HCT116 (cell line): ENCODE results near the gene GGT5. TPM values are rescaled to one million over a fixed set of nuclear protein-coding genes. Genes with fewer than 3 reads are reported as not detected.
A peak's percentile ranks its signal among the peaks of the same experiment; 100 is the strongest.
"Not testable (repeated sequence)": the region's sequence is repeated elsewhere in the genome, so short reads cannot be mapped to it uniquely, and the experiment has no call there.

ENCODE experiments used
- ATAC-seq: fragments of 200-7000 bp; cut with Tn5 transposase; 2 replicates; pipeline ENCODE4 v1.9.1; 2020; ENCODE audit warnings: mild to moderate bottlenecking, moderate library complexity
- BruUV-seq: library from RNA; stranded (reverse); fragments of 400-500 nt; replicated peaks from 2 replicates; lab custom pipeline; 2021; lab: Mats Ljungman, UMichigan
- CTCF ChIA-PET: fragments of 300-600 bp; sonication (Branson Sonifier 250); formaldehyde crosslinking; loops from one replicate; lab custom pipeline; 2021; ENCODE audit warnings: antibody characterized with exemption; lab: Charles Lee
- POLR2A ChIA-PET: fragments of 300-600, 350-600 bp; sonication (Branson Sonifier 250); formaldehyde crosslinking; loops from one replicate; lab custom pipeline; 2021; ENCODE audit warnings: antibody characterized with exemption; lab: Charles Lee
- RAD21 ChIA-PET, 2 experiments: fragments of 300-600 bp; sonication (Branson Sonifier 250); formaldehyde crosslinking; loops; one replicate each; lab custom pipeline; 2023; ENCODE audit warnings: low total read pairs in 2 of 2; ENCODE audit not compliant: uncharacterized antibody in 2 of 2, unreplicated experiment in 2 of 2, low non-redundant PET in 1 of 2; lab: Charles Lee
- DNase-seq: peaks from one replicate; pipeline ENCODE4 v3.0.0-alpha.2; 2010; ENCODE audit warnings: low read depth, low spot score
- H2AFZ ChIP-seq: fragments of 200-600 bp; shearing (Covaris generic), sonication (generic); 2 replicates; pipeline ENCODE4 v1.6.1; 2017; ENCODE audit warnings: low read depth, mixed run types, mixed read lengths, antibody characterized with exemption, low read length; ENCODE audit not compliant: poor library complexity, severe bottlenecking
- H3K27ac ChIP-seq: 2 replicates; pipeline ENCODE4 v1.5.1; 2012; ENCODE audit warnings: low read depth, low read length
- H3K27me3 ChIP-seq: fragments of 200-600 bp; sonication (generic); 2 replicates; pipeline ENCODE4 v1.6.1; 2016; ENCODE audit warnings: mixed run types, low read length, mixed read lengths; ENCODE audit not compliant: insufficient read depth
- H3K36me3 ChIP-seq, 2 experiments: fragments of 200-500 bp in 1 of 2; fragments of 200-600 bp in 1 of 2; sonication (Bioruptor generic) in 1 of 2; sonication (generic) in 1 of 2; 2 replicates each; pipeline versions ENCODE4 v1.5.1 to v1.6.1; 2014 to 2016; ENCODE audit warnings: low read length in 2 of 2, inconsistent platforms in 1 of 2, mixed read lengths in 1 of 2, mixed run types in 1 of 2; ENCODE audit not compliant: insufficient read depth in 2 of 2, control insufficient read depth in 1 of 2
- H3K4me1 ChIP-seq, 2 experiments: fragments of 200-600 bp in 1 of 2; sonication (generic) in 1 of 2; 2 replicates each; pipeline versions ENCODE4 v1.5.1 to v1.6.1; 2012 to 2017; ENCODE audit warnings: low read length in 2 of 2, inconsistent platforms in 1 of 2, mild to moderate bottlenecking in 1 of 2, mixed read lengths in 1 of 2, mixed run types in 1 of 2, moderate library complexity in 1 of 2; ENCODE audit not compliant: insufficient read depth in 2 of 2, control insufficient read depth in 1 of 2
- H3K4me2 ChIP-seq: fragments of 200-600 bp; sonication (generic); 2 replicates; pipeline ENCODE4 v1.6.1; 2017; ENCODE audit warnings: mixed run types, low read length, mixed read lengths
- H3K4me3 ChIP-seq, 2 experiments: fragments of 200-600 bp in 1 of 2; sonication (generic) in 1 of 2; replicated peaks in 1 of 2; 2 replicates each; pipeline ENCODE4 v1.5.1; 2011 to 2016; ENCODE audit warnings: low read length in 2 of 2, control low read depth in 1 of 2, low read depth in 1 of 2, mild to moderate bottlenecking in 1 of 2, mixed read lengths in 1 of 2, mixed run types in 1 of 2
- H3K79me2 ChIP-seq: fragments of 200-600 bp; sonication (generic); 2 replicates; pipeline ENCODE4 v1.6.1; 2017; ENCODE audit warnings: mild to moderate bottlenecking, mixed run types, low read length, moderate library complexity, mixed read lengths; ENCODE audit not compliant: insufficient read depth
- H3K9ac ChIP-seq: fragments of 200-600 bp; sonication (generic); 2 replicates; pipeline ENCODE4 v1.6.1; 2016; ENCODE audit warnings: low read length, mixed read lengths
- H3K9me2 ChIP-seq: fragments of 200-600 bp; sonication (generic), shearing (Covaris generic); 2 replicates; pipeline ENCODE4 v1.6.1; 2017; ENCODE audit warnings: mixed run types, mild to moderate bottlenecking, moderate library complexity; ENCODE audit not compliant: insufficient read depth
- H3K9me3 ChIP-seq, 2 experiments: fragments of 200-500 bp in 1 of 2; fragments of 200-600 bp in 1 of 2; sonication (Bioruptor generic) in 1 of 2; sonication (generic) in 1 of 2; 2 replicates each; pipeline ENCODE4 v1.6.1; 2014 to 2017; ENCODE audit warnings: low read length in 2 of 2, mixed read lengths in 2 of 2, inconsistent platforms in 1 of 2, low read depth in 1 of 2, mild to moderate bottlenecking in 1 of 2, mixed run types in 1 of 2, moderate library complexity in 1 of 2; ENCODE audit not compliant: control insufficient read depth in 1 of 2, insufficient read depth in 1 of 2
- H4K20me1 ChIP-seq: fragments of 200-600 bp; sonication (generic), shearing (Covaris generic); 2 replicates; pipeline ENCODE4 v1.6.1; 2017; ENCODE audit warnings: mixed run types, mild to moderate bottlenecking, moderate library complexity; ENCODE audit not compliant: insufficient read depth
- CTCF ChIP-seq, 3 experiments: fragments of 200-600 bp in 1 of 3; sonication (generic) in 1 of 3; IDR thresholded peaks in 2 of 3; conservative IDR thresholded peaks in 1 of 3; 2 replicates each; pipeline ENCODE4 v1.5.1; 2012 to 2017; ENCODE audit warnings: low read depth in 2 of 3, low read length in 2 of 3, antibody characterized with exemption in 1 of 3, borderline replicate concordance in 1 of 3, control low read depth in 1 of 3, mild to moderate bottlenecking in 1 of 3, mixed read lengths in 1 of 3, mixed run types in 1 of 3, moderate library complexity in 1 of 3; ENCODE audit not compliant: insufficient read depth in 1 of 3
- YY1 ChIP-seq: IDR thresholded peaks from 2 replicates; pipeline ENCODE4 v1.6.1; 2011; ENCODE audit warnings: low read length, low read depth, moderate library complexity, mild to moderate bottlenecking; ENCODE audit not compliant: insufficient replicate concordance; ENCODE audit errors: extremely low read depth
- intact Hi-C: fragments of 100-400 bp; cut with micrococcal nuclease; formaldehyde crosslinking; loops from 2 replicates; pipeline ENCODE4 v1.10.0; 2022
- total RNA-seq: library from RNA; stranded (reverse); gene quantifications from one replicate; pipeline ENCODE4 v1.2.1, GENCODE V29; 2021; ENCODE audit not compliant: unreplicated experiment

GGT5 gene
- total RNA-seq, 1 experiment from 2014 or later = 0.57 TPM

GRCh38 chr22:24214467-24215285, 30.2 kb downstream of the GGT5 start:
- CTCF ChIA-PET = interaction anchor here (0.6 to 3.5 kb wide), 3 partner anchors 16 to 741 kb away, joined by 3 to 16 read pairs (median 4); no protein-coding TSS in a partner anchor

DNA sequence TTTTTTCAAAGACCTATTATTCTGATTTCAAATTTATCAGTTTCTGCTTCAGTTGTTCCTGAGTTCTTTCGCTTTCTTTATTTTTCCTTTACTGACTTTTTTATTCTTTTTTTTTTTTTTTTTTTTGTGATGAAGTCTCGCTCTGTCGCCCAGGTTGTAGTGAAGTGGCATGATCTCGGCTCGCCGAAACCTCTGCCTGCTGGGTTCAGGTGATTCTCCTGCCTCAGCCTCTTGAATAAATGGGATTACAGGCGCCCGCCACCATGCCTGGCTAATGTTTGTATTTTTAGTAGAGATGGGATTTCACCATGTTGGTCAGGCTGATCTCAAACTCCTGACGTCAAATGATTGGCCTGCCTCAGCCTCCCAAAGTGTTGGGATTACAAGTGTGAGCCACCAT, 31.8 kb downstream of the GGT5 start:
- CTCF ChIA-PET = interaction anchor here (3.5 kb wide), 1 partner anchor 18 kb away, joined by 16 read pairs; no protein-coding TSS in a partner anchor
- peaks cover 37 to 47% of the 10 kb centered on the region in 2 experiments for H3K4me1 ChIP-seq
- RAD21 ChIA-PET, DNase-seq, H3K9ac ChIP-seq, intact Hi-C loops, H3K9me3 ChIP-seq, H3K27ac ChIP-seq, H3K4me2 ChIP-seq, ATAC-seq, H3K4me3 ChIP-seq, POLR2A ChIA-PET, BruUV-seq, H3K36me3 ChIP-seq, H3K27me3 ChIP-seq, H3K79me2 ChIP-seq, H3K9me2 ChIP-seq, H2AFZ ChIP-seq, H4K20me1 ChIP-seq: not testable (repeated sequence)

More at GRCh38 chr22:24214467-24215285, 30.2 kb downstream of the GGT5 start:
- Histone ChIP-seq H3K27me3 (no peaks in the 10 kb centered on the region), H3K4me3 (no peak overlapping the region), H3K9ac (no peak overlapping the region), H3K9me2 (no peaks in the 10 kb centered on the region), H4K20me1 (no peaks in the 10 kb centered on the region), H3K9me3 (no peaks in the 10 kb centered on the region), H3K4me1 (peaks cover 23 to 32% of the 10 kb centered on the region in 2 experiments), H3K27ac (peak overlapping the region; percentile 51; the same call in 1 of the 2 replicates), H3K79me2 (no peaks in the 10 kb centered on the region), H3K4me2 (peak overlapping the region; percentile 35), H2AFZ (no peak overlapping the region), H3K36me3 (no peaks in the 10 kb centered on the region)
- POLR2A ChIA-PET = interaction anchor here (2.1 to 2.4 kb wide), 3 partner anchors 9 to 17 kb away, joined by 8 to 9 read pairs (median 9); no protein-coding TSS in a partner anchor
- intact Hi-C loops = no loop called here
- no peak for DNase-seq
- peak in 1 of 3 experiments; percentile 11; a peak in 1 of 6 replicates for TF ChIP-seq CTCF (IDR thresholded peaks at IDR 0.05 in 2 of 3, conservative IDR thresholded peaks at IDR 0.05 in 1 of 3; ENCODE audit: borderline replicate concordance in 1 of 3, insufficient read depth in 1 of 3, low read depth in 2 of 3, low read length in 2 of 3)
- no peak for TF ChIP-seq YY1
- peak; percentile 81 for ATAC-seq
- no TSS peak for BruUV-seq
- RAD21 ChIA-PET = no interaction called here

DNA sequence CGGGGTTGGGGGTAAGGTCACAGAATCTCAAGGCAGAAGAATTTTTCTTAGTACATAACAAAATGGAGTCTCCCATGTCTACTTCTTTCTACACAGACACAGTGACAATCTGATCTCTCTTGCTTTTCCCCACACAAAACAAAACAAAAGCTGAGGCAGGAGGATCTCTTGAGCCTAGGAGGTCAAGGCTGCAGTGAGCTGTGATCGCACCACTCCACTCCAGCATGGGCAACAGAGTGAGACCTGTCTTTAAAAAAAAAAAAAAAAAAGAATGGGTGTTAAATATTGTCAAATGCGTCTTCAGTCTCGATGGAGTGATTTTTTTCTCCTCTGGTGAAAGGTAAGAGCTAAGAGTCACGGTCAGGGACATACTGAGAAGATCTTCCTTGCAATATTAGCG, 33.2 kb downstream of the GGT5 start:
- H3K36me3 ChIP-seq, H3K27me3 ChIP-seq, DNase-seq, ATAC-seq, H4K20me1 ChIP-seq, H3K4me3 ChIP-seq, H2AFZ ChIP-seq, H3K4me2 ChIP-seq, H3K27ac ChIP-seq, H3K9me3 ChIP-seq, H3K79me2 ChIP-seq, H3K9me2 ChIP-seq, H3K9ac ChIP-seq, POLR2A ChIA-PET, intact Hi-C loops, BruUV-seq: not testable (repeated sequence)
- RAD21 ChIA-PET = interaction anchor here in 1 of 2 experiments (0.7 kb wide), 1 partner anchor 31 kb away, joined by 5 read pairs; no protein-coding TSS in a partner anchor
- H3K4me1 ChIP-seq = peaks cover 48 to 61% of the 10 kb centered on the region in 2 experiments
- CTCF ChIA-PET = interaction anchor here (1.1 kb wide), 1 partner anchor 19 kb away, joined by 3 read pairs; no protein-coding TSS in a partner anchor
